Sciatic nerve (tissue), 2 donors: ENCODE data around the gene ZNF14. TPM values are rescaled to one million over a fixed set of nuclear protein-coding genes. Genes with fewer than 3 reads are reported as not detected.
"Not testable (repeated sequence)": the region's sequence is repeated elsewhere in the genome, so short reads cannot be mapped to it uniquely, and the experiment has no call there.

ENCODE experiments used
- ATAC-seq: fragments of 200-7000 bp; cut with Tn5 transposase; one replicate; pipeline ENCODE4 v1.9.1; 2020; ENCODE audit warnings: mild to moderate bottlenecking, moderate library complexity
- DNase-seq: peaks from one replicate; pipeline ENCODE4 v3.0.0-alpha.2; 2020; ENCODE audit warnings: low spot score
- intact Hi-C: fragments of 100-400 bp; cut with DNase I; formaldehyde crosslinking; loops from one replicate; pipeline ENCODE4 v1.14.2; 2022
- total RNA-seq: library from RNA; stranded (reverse); fragmentation: NEBNext Ultra II Directional; extraction: Animal tissue kit (Norgen Biotek cat#: 25700); gene quantifications from one replicate; pipeline ENCODE4 v1.2.1, GENCODE V29; 2021
- donor health status: DM: no; HTN: no; CAD: no.
- donor health status: DM: no; HTN: no; CAD: no.

Gene ZNF14
- total RNA-seq, 1 donor from 2014 or later, result 11.3 TPM

DNA sequence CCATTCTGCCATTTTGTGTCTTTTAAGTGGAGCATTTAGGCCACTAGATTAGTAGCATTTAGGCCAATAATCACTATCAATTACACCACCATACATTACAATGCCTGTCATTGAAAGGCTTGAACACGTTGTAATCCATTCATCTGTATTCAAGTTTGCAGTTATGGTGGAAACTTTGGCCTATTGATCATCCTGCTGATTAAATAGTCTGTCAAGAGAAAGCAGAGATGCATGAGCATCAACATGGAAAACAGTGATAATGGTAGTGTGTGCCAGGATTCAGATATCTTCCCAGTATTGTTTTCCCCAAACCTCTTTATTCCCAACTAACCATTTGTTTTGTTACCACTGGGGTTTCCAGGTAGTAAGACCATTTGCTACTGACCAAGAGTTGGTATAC, 32.4 kb downstream of the ZNF14 start:
- ATAC-seq, DNase-seq, intact Hi-C loops: not testable (repeated sequence)

- intact Hi-C loops, result no loop called here
- DNase-seq (no peak), ATAC-seq (no peak)
Observed at GRCh38 chr19:19697589-19697988, 35.3 kb downstream of the ZNF14 start.

DNA sequence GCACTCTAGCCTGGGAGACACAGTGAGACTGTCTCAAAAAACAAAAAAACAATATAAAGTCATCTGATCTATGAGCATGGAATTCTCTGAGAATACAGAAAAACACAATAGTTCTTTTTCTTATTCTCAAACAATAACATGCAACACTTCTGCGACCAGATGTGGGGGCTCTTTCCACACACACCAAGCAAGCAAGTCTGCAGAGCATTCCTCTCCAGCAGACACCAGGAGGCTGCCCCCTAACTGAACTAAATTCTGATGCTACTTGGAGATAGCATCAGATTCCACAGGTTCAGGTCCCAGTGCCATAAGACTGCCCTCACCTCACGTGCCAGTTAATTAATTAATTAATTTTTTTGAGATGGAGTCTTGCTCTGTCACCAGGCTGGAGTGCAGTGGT, 36.5 kb downstream of the ZNF14 start:
- intact Hi-C loops, result no loop called here
- DNase-seq (no peak), ATAC-seq (no peak)

GRCh38 chr19:19691683-19692082, 41.2 kb downstream of the ZNF14 start:
- ATAC-seq, result no peak
- no peak for DNase-seq
- intact Hi-C loops, result no loop called here

DNA sequence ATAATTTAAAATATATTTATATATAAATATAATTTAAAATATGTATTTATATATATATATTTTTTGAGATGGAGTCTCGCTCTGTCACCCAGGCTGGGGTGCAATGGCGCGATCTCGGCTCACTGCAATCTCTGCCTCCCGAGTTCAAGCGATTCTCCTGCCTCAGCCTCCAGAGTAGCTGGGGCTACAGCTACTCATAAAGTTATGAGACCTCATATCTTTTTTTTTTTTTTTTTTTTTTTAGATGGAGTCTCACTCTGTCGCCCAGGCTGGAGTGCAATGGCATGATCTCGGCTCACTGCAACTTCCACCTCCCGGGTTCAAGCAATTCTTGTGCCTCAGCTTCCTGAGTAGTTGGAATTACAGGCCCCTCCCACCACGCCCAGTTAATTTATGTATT, 43.9 kb downstream of the ZNF14 start:
- ATAC-seq, DNase-seq, intact Hi-C loops: not testable (repeated sequence)

DNA sequence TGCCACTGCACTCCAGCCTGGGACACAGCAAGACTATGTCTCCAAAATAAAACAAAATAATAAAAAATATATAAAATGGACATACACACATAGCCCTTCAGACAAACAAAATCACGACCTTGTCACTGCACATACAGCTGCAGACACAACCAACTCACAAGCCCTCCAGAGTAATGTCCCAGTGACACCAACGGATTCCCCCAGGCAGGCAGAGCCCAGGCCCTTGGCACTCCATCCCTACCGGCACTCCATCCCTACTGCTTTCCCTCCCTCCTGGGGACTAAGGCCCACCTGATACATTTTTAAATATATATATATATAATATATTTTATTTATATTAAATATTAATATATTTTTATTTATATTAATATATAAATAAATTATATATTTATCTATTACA, 45.8 kb downstream of the ZNF14 start:
- intact Hi-C loops, result no loop called here
- no peak for ATAC-seq
- no peak for DNase-seq

- ATAC-seq, result no peak
- no peak for DNase-seq
- intact Hi-C loops, result no loop called here
Observed at GRCh38 chr19:19686580-19686979, 46.3 kb downstream of the ZNF14 start.

DNA sequence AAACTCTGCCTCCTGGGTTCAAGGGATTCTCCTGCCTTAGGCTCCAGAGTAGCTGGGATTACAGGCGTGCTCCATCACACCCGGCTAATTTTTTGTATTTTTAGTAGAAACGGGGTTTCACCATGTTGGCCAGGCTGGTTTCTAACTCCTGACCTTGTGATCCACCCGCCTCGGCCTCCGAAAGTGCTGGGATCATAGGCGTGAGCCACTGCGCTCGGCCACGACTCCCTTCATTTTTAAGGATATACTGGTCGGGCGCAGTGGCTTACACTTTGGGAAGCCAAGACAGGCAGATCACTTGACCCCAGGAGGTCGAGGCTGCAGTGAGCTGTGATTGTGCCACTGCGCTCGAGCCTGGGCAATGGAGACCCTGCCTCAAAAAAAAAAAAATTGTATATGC, 46.8 kb downstream of the ZNF14 start:
- DNase-seq, ATAC-seq, intact Hi-C loops: not testable (repeated sequence)

DNA sequence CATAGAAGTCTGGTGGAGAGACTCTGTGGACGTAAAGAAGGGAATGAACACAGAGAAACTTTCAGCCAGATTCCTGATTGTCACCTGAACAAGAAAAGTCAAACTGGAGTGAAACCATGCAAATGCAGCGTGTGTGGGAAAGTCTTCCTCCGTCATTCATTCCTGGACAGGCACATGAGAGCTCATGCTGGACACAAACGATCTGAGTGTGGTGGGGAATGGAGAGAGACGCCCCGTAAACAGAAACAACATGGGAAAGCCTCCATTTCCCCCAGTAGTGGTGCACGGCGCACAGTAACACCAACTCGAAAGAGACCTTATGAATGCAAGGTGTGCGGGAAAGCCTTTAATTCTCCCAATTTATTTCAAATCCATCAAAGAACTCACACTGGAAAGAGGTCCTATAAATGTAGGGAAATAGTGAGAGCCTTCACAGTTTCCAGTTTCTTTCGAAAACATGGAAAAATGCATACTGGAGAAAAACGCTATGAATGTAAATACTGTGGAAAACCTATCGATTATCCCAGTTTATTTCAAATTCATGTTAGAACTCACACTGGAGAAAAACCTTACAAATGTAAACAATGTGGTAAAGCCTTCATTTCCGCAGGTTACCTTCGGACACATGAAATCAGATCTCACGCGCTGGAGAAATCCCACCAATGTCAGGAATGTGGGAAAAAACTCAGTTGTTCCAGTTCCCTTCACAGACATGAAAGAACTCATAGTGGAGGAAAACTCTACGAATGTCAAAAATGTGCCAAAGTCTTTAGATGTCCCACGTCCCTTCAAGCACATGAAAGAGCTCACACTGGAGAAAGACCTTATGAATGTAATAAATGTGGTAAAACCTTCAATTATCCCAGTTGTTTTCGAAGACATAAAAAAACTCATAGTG, 53.5 kb downstream of the ZNF14 start:
- intact Hi-C loops, result no loop called here
- ATAC-seq, result no peak

GRCh38 chr19:19677579-19677978, 55.3 kb downstream of the ZNF14 start:
- DNase-seq (no peak), ATAC-seq (no peak)
- intact Hi-C loops, result no loop called here

More for the DNA sequence above, 53.5 kb downstream of the ZNF14 start:
- no peak for DNase-seq

- intact Hi-C loops, result no loop called here
- DNase-seq (no peak), ATAC-seq (no peak)
Observed at GRCh38 chr19:19674315-19674714, 58.6 kb downstream of the ZNF14 start.

DNA sequence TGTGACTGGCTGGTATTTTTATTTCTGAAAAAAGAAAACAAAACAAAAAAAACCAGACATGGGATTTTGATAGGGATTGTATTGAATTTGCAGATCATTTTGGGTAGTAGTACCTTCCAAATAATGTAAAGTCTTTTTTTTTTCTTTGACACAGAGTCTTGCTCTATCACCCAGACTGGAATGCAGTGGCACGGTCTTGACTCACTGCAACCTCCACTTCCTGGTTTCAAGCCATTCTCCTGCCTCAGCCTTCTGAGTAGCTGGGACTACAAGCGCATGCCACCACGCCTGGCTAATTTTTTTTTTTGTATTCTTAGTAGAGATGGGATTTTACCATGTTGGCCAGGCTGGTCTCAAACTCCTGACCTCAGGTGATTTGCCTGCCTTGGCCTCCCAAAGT, 60.1 kb downstream of the ZNF14 start:
- intact Hi-C loops, result no loop called here
- ATAC-seq, result no peak
- DNase-seq, result no peak

GRCh38 chr19:19670070-19670551, 62.8 kb downstream of the ZNF14 start:
- ATAC-seq, result no peak
- no peak for DNase-seq
- intact Hi-C loops, result no loop called here

DNA sequence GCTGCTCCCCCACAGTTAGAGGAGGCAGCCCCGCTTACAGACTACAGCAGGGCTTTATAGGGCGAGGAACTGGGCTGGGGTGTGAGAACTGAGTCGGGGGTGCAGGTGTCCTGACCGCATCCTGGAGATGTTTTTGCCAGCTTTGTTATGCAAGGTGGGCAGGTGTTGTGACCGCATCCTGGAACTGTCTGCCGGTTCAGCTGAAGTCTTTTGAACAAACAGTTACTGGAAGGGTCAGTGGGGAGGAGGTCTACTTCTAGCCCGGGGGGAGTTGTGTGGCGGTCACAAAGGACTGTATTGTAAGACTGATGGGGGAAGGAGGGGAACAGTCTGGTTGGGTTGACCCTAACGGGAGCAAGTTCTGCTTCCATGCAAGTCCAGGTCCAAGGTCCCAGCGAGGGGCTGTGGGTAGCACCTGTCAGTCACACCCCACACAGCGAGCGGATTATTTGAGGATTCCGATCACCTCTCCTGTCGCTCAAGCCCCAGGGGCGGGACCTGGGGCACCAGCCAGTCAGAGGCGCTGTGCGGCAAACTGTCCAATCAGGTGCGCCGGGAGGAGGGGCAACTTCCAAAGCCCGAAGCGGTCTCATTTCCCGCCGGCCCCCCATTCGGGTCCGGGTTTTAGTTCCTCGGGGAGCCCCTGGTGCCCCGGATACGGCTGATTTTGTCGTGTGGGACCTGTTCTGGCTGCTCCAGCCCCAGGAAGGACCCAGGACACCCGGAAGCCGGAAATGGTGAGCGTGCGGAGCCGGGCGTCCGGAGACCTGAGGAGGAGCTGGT, 64.5 kb downstream of the ZNF14 start, which contains the start of gene ZNF101:
Gene ZNF101, plus strand, starts transcription at position 610 of the 783 bp plus-strand sequence. Its CDS starts 125 bp downstream, at position 735.
- peak; percentile 86 for ATAC-seq
- peak; percentile 96 for DNase-seq
- intact Hi-C loops, result no loop called here

- intact Hi-C loops, DNase-seq, ATAC-seq: not testable (repeated sequence)
Observed at GRCh38 chr19:19665420-19665948, 67.4 kb downstream of the ZNF14 start.

- intact Hi-C loops, result no loop called here
- DNase-seq (peak; percentile 96), ATAC-seq (peak; percentile 98)
Observed at GRCh38 chr19:19663256-19664120, 69.4 kb downstream of the ZNF14 start, which contains the start of gene ATP13A1. Gene ATP13A1 (minus strand): TSS chr19:19663676. CDS start chr19:19663666, 10 bp downstream.

GRCh38 chr19:19662871-19663255, 70.0 kb downstream of the ZNF14 start:
- intact Hi-C loops, result no loop called here
- ATAC-seq (no peak), DNase-seq (no peak)

GRCh38 chr19:19662344-19662743, 70.6 kb downstream of the ZNF14 start:
- intact Hi-C loops, result no loop called here
- ATAC-seq (no peak), DNase-seq (no peak)
